ENCODE results near the gene CDK5.
"Not testable (repeated sequence)": the region's sequence is repeated elsewhere in the genome, so short reads cannot be mapped to it uniquely, and the experiment has no call there.

Gene CDK5

DNA sequence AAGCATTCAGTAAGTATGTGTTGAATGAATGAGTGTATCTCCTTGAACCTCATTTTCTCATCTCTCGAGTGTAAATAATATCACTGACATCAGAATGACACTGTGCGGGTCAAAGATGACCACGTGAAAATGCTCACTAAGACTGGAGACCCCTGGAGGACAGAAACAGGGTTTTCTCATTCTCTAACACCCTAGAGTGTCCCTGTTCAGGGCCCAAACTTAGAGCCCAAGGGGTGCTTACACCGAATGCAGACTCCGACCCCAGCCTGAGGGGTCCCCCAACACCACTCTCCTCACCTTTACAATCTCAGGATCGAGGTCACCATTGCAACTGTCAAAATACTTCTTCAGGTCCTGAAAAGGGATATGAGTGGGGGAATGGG, 1.4 kb downstream of the CDK5 start:
- DNase-seq, result no peak

DNA sequence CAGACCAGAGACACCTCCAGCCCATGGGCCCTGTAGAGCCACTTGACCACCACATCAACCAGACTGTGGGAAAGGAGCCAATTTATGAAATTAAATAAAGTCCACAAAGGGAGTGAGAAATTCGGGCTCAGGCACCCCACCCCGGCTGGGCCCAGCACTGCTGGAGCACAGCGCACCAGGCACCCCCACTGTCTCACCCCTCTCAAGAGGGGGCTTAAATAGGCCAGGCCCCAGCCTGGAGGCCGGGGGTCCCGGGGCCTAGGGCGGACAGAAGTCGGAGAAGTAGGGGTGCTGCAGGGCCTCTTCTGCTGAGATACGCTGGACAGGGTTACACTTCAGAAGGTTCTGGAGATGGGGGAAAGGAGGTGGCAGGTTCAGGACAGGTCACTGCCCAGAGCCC, 3.9 kb downstream of the CDK5 start:
- no peak for DNase-seq

DNA sequence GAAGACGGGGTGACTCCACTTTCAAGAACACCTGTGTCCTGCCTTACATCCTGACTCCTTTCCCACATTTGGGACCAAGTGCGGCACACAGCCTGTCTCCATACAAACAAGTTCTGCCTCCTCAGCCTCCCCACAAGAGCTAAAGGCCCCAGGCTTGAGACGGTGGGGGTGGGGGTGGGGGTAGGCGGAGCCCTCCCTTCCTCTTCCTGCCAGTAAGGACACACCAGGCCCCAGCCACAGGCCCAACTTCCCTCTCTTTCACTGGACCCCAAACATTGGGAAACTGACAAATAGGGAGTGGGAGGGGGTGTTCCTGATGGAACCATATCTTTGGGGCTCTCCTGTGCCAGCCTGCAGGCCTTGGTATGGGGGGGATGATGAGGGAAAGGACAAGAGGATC, 4.6 kb downstream of the CDK5 start:
- DNase-seq, result no peak

DNA sequence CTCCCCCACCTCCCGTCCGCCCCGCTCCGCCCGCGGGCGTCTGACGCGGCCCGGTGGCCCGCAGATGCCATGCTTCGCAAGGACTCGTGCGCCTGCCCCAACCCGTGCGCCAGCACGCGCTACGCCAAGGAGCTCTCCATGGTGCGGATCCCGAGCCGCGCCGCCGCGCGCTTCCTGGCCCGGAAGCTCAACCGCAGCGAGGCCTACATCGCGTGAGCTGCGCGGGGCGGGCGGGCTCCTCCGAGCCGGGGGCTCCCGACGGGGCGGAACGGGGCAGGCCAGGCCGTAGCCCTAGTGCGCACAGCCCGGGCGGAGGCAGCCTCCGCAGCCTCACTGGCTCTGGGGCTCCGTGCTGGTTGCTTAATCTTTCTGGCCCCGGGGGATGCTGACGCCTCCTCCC, 6.6 kb downstream of the CDK5 start:
- no peak for DNase-seq

DNA sequence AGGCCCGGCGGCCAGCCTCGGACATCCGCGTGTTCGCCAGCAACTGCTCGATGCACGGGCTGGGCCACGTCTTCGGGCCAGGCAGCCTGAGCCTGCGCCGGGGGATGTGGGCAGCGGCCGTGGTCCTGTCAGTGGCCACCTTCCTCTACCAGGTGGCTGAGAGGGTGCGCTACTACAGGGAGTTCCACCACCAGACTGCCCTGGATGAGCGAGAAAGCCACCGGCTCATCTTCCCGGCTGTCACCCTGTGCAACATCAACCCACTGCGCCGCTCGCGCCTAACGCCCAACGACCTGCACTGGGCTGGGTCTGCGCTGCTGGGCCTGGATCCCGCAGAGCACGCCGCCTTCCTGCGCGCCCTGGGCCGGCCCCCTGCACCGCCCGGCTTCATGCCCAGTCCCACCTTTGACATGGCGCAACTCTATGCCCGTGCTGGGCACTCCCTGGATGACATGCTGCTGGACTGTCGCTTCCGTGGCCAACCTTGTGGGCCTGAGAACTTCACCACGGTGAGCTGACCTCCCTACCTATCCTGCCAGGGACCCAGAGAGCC, 8.7 kb downstream of the CDK5 start:
- no peak for DNase-seq

DNA sequence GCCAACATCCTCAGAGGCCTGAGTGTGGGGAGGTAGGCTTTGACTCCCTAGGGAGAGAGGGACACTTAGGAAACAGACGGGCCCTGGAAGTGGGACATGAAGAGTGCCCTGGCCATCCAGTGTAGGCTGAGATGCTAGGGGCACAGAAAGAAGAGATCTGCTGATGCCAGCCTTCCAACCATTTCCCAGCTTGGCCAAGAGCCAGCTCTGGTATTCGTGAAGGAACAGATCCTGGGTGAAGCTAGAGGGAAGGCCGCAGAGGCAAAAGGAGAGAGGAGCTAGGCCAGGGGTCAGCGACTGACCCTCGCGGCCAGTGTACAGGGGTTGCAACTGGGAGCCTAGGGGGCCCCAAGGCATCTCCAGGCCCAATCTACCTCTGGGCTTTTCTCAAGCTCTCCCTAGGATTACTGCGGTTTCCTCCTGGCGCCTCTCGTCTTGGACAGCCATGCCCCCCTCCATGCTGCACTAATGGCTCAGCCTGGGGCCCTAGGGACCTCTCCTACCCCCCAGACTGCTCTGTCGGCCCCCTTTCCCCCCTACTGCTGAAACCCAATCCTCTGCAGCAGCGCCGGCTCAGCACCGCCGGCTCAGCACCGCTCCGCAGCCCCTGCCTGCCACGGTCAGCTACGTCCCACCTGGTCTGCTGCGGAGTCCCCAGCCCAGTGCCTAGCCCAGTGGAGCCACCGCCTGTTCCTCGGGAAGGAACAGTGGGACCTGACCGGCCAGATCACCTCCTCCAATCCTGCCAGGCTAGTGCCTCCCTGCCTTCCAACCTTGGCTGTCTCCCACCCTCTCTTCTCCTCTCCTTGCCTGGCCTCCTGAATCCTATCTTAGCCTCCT, 9.5 kb downstream of the CDK5 start, which contains the start of gene ASIC3:
TSS of gene ASIC3 (plus strand) at position 556 of the 840 bp plus-strand sequence. CDS start 355 bp downstream, outside the sequence.
- peak; percentile 48 for DNase-seq

DNA sequence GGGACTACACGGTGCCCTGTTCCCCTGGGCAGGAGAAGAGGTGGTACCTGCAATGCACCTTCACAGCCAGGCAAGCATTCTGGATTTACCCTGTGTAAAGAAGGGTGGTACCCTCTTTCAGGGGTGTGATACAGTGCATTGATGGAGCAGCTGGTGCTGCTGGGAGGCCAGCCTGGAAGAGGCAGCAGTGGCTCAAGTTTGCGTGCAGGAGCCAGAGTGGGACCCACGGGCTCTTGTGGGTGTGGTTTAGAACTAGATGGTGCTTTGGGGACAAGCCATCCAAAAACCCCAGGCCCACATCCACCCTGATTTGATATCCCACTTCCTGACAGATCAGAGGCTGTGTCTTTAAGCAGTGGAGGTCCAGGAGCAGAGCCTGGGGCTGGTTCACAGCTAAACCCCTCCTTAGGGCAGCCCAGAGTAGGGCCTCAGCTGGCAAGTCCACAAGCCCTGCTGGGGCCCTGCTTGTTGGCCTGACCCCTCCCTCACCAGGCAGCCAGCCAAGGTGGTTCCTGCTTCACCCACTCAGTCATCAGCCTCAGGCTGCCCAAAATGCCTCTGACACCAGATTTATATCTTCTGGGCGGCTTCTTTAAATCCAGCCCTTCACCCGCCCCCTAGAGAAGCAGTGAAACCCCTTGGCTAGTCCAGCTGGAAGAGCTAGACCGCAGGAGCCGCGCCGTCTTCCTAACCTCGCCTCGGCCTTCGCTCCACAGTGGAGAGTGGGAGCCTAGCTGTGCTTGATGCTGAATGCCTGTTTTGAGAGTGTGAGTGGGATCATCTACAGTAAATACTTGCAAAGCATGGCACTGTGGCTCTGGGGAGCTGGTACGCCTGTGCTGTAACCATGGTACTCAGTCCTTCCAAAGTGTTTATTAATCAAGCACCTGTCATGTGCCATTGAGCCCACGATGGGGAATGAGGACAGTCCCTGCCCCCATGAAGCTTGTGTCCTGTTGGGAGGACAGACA, 10.8 kb downstream of the CDK5 start:
- DNase-seq, result no peak

DNA sequence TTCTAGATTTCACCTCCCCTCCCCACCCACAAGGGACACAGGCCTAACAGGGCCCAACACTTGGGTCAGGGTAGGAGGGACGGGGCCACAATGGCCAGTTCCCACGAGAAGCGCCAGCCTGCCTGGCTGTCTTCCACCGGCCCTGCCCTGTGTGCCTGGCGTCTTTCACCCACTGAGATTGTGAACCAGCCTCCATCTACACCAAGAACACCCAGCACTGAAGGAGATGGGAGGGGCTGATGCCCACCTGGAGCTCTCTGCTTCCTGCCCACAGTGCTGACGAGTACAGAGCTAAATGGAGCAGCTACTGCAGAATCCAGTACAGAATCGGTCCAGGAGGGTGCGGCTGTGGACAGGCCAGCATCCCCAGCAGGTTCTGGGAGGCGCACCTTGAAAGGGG, 11.7 kb downstream of the CDK5 start:
- no peak for DNase-seq

DNA sequence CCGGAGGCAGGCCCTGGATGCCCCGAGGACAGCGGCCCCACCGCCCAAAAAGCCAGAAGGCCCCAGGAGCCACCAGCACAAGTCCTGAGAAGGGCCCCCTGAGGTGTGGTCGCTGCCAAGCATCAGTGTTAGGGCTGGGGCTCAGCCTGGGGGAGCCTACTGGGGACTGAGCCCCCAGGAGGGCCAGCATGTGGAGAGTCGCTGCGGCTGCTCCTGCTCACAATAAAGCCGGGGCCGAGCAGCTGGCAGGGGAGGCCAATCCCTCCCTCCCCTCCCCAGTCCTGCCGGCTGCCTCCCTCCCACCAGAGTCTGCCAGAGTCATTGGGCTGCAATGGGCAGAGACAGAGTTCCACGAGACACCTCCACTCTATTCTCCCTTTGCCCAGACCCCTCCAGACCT, 12.4 kb downstream of the CDK5 start:
- DNase-seq, result peak; percentile 87

DNA sequence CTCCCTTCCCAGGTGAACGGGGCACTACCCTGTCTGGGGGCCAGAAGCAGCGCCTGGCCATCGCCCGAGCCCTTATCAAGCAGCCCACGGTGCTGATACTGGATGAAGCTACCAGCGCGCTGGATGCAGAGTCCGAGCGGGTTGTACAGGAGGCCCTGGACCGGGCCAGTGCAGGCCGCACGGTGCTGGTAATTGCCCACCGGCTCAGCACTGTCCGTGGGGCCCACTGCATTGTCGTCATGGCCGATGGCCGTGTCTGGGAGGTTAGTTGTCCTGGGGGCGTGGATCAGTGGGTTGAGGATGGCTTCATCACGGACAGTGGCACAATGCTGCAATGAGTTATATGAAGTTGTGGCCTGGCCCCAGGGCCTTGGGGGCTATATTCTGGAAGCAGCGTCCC, 13.7 kb downstream of the CDK5 start:
- DNase-seq, result no peak

DNA sequence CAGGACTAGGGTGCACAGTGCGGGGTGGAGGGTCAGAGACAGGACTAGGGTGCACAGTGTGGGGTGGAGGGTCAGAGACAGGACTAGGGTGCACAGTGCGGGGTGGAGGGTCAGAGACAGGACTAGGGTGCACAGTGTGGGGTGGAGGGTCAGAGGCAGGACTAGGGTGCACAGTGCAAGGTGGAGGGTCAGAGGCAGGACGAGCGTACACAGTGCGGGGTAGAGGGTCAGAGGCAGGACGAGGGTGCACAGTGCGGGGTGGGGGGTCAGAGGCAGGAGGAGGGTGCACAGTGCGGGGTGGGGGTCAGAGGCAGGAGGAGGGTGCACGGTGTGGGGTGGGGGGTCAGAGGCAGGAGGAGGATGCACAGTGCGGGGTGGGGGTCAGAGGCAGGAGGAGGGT, 14.2 kb downstream of the CDK5 start:
- DNase-seq, result not testable (repeated sequence)

DNA sequence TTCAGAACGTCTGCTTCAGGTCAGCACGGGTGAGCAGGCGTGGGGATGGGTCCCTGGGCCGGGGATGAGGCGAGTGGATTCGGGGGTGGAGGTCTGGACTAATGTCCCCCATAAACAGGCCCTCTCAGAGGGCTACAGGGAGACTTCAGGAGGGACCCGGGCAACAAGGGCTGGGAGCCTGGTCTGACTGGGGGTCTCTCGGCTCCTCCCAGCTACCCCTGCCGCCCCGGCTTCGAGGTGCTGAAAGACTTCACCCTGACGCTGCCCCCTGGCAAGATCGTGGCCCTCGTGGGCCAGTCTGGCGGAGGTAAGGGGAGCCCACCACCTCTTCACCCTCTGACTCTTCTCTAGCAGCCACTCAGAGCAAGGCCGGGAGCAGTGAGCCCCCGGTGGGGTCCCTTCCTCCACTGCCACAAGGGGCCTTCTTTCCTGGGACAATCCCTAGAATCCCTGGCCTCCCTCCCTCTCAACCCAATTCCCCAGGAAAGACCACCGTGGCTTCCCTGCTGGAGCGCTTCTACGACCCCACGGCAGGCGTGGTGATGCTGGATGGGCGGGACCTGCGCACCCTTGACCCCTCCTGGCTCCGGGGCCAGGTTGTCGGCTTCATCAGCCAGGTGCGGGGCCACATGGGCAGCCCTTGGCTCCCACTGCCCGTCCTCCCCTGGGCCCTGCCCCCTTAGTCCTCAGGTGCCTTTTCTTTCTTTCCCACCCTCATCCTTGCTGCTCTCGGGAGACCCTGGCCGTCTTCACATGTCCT, 16.9 kb downstream of the CDK5 start:
- DNase-seq, result no peak

DNA sequence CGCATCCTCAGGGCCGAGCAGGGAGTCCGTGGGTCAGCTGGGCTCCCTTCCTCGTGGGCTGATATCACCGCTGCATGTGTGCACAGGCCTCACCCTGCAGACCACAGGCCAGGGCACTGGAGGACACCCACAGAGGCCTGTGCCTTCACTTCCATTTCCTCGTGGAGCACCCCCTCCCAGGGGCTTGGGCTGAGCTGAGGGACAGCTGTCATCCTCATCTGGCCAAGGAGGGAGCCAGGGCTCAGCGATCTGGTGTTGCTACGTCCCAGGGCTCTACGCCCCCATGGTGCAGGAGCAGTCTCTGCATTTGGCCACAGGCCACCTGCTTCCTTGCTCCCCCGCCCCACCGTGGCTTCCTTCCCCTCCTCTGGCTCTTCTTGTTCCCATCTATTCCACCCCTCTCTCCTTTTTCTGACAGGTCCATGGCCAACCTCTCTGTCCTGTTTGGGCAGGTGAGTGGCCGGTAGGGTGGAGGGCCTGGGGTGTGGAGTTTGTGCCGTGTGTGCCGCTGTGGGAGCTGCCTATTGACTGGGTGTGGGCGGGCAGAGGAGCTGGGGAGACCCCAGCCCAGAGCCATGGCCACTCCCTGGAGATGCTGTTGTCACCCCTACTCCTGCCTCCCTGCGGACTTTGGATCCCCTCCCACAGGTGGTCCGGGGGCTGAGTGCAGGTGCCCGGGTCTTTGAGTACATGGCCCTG, 17.7 kb downstream of the CDK5 start:
- DNase-seq, result peak; percentile 62

DNA sequence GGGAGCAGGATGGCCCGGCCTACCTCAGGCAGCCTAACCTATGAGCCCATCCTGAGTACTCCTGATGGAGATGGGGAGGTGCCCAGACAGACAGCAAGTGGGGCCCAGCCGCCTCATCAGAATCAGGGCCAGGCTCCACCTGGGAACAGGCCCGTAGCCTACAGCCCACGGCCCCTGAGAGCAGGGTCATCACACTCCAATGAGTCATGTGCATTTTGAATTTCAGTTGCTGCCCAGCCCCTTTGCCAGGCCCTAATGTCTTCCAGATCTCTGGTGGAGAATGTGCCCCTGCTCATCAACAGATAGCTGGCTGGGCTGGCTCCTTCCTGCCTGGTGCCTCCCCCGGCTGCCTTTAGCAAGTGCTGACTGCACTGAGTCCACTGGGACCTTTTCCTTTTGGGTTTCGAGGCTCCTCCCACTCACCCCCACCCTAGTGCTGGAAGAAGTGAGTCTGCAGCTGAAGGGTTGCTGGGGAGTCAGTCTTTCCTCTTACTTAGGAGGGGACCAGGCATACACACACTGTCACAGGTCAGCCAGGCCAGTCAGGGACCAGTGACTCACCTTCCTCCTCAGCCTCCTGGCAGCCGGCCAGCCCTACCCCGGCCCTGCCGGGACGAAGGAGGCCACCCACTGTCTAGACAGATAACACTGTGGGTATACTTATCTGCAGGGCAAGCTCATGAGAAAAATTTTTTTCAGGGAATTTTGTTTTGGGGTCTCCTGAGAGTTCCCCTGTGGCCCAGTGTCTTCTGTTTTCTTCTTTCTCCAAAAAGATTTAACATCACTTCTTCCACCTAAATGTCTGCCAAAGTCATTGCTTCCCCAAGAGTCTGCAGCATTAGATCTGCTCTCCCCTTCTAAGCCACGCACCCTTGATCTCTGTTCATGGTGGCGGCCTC, 18.5 kb downstream of the CDK5 start:
- peak; percentile 28 for DNase-seq

DNA sequence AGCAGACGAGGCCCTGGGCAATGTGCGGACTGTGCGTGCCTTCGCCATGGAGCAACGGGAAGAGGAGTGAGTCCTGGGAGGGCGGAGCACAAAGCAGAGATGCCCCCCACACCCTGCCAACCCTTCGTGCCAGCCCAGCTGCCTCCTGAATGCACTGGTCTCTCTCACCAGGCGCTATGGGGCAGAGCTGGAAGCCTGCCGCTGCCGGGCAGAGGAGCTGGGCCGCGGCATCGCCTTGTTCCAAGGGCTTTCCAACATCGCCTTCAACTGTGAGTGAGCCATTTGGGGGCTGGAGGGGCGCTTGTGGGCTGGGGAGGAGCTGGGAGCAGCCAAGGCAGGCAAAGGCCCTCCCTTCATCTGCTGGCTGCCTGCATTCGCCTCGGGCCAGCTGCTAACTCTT, 21.8 kb downstream of the CDK5 start:
- DNase-seq, result no peak

DNA sequence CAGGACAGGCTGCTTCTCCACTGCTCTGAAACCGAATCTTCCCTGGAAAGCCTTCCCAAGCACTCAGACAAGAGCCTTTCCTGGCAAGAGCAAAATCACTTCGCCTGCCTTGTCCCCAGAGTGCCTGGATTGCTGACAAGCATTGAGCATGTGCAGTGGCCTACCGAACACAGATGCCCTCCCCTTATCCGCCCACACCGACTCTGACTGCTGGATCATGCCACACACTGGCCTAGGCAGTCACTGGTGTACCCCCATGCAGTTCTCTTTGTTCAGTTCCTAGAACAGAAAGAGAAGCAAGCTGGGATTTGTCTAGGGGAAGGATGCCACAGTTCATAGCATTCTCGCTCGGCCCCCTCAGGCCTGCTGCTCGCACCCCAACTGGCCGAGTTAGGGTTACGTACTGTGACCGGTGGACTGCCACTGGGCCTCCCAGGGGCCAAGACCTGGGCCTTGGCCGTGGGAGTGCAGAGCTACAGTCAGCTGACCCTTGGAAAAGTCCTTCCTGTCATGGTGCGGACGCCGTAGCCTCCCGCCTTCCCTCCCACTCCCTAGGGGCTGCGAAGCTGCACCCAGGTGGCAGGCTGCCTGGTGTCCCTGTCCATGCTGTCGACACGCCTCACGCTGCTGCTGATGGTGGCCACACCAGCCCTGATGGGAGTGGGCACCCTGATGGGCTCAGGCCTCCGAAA, 22.5 kb downstream of the CDK5 start:
- no peak for DNase-seq

DNA sequence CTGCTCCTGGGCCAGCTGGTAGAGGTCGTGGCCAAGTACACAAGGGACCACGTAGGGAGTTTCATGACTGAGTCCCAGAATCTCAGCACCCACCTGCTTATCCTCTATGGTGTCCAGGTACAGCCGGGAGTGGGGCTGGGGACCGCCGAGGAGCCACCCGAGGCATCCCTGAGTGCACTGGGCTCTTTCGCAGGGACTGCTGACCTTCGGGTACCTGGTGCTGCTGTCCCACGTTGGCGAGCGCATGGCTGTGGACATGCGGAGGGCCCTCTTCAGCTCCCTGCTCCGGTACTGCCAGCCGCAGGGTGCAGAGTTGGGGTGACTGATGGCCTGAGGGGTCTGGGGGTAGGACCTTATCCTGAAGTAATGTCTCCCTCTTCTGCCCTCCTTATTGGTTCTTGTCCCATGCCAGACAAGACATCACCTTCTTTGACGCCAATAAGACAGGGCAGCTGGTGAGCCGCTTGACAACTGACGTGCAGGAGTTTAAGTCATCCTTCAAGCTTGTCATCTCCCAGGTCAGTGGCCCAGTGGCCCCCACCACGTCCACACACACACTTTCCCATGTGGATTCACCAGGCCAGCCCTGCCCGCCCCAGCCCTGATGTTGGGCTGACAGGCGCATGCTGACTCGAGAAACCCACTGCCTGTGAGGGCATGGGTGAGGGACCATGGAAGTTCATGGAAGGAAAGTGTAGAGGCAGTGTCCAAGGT, 23.2 kb downstream of the CDK5 start:
- no peak for DNase-seq

DNA sequence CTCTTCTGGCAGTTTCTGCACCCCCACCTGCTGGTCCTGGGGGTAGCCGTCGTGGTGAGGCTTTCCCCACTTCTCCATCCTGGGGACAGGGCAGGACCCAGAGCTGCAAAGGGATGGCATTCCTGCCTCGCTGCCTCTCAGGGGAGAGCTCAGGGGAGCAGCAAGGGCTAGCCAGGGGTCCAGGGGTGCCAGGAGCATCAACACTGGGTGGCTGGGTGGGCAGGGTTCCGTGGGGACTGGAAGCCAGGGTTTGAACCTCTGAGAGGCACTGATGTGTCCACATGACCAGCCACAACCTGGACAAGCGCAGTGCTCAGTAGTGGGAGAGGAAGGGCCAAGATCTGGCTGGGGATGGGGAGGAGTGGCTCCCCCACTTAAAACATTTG, 23.8 kb downstream of the CDK5 start:
- no peak for DNase-seq

All from NCI-H82 (cell line).